Osteocyte (in vitro differentiated cells): ENCODE measurements around the gene EIF2S1. TPM values are rescaled to one million over a fixed set of nuclear protein-coding genes. Genes with fewer than 3 reads are reported as not detected.

Source experiments
- DNase-seq: peaks from one replicate; pipeline ENCODE4 v3.0.0; 2021; ENCODE audit warnings: mixed read lengths; ENCODE audit not compliant: unreplicated experiment; ENCODE audit errors: extremely low spot score
- H3K27ac Mint-ChIP-seq: one replicate; pipeline ENCODE4 v1.8.0; 2021; ENCODE audit warnings: mild to moderate bottlenecking, mixed read lengths; ENCODE audit not compliant: unreplicated experiment
- H3K27me3 Mint-ChIP-seq: one replicate; pipeline ENCODE4 v1.8.0; 2021; ENCODE audit warnings: mixed read lengths; ENCODE audit not compliant: unreplicated experiment
- H3K36me3 Mint-ChIP-seq: one replicate; pipeline ENCODE4 v1.8.0; 2021; ENCODE audit warnings: mixed read lengths; ENCODE audit not compliant: unreplicated experiment
- H3K4me1 Mint-ChIP-seq: one replicate; pipeline ENCODE4 v1.8.0; 2021; ENCODE audit warnings: mixed read lengths; ENCODE audit not compliant: unreplicated experiment
- H3K4me3 Mint-ChIP-seq: one replicate; pipeline ENCODE4 v1.8.0; 2021; ENCODE audit warnings: mild to moderate bottlenecking, moderate library complexity, mixed read lengths; ENCODE audit not compliant: unreplicated experiment
- H3K9me3 Mint-ChIP-seq: one replicate; pipeline ENCODE4 v1.8.0; 2021; ENCODE audit warnings: mixed read lengths; ENCODE audit not compliant: unreplicated experiment
- total RNA-seq: library from RNA; stranded (reverse); gene quantifications from 2 replicates; pipeline ENCODE4 v1.2.1, GENCODE V29; 2021
- TF ChIP-seq, protein P1 (sequence below): fragments of 200-600 bp; sonication (generic); IDR thresholded peaks from 2 replicates; pipeline ENCODE4 v1.5.0; 2021; ENCODE audit warnings: antibody characterized with exemption, mild to moderate bottlenecking, moderate library complexity

The EIF2S1 gene
- total RNA-seq, 1 donor from 2014 or later = 85.3 TPM

DNA sequence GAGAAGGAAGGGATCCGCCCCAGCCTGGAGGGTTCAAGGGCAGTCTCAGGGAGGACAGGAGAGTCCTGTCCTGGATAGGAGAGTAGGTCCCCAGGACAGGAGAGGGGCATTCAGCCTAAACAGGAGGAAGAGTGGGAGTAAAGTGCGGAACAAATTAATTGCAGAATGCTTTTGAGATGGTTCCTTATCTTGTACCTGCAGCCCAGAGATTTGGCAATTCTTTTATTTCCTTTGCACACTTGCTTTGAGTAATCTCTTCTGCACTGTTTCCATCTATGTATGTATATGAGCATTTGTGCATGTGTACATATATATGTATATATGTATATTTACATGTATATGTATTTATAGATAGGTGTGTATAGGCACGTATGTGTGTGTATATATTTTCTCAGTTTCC is 29.1 kb downstream of the EIF2S1 start:
- Mint-ChIP-seq H3K27me3 (no peaks in the 10 kb centered on the region), H3K9me3 (no peaks in the 10 kb centered on the region), H3K36me3 (peaks cover 23% of the 10 kb centered on the region), H3K4me3 (no peak overlapping the region), H3K4me1 (no peaks in the 10 kb centered on the region), H3K27ac (no peak overlapping the region)
- TF ChIP-seq, protein P1, sequence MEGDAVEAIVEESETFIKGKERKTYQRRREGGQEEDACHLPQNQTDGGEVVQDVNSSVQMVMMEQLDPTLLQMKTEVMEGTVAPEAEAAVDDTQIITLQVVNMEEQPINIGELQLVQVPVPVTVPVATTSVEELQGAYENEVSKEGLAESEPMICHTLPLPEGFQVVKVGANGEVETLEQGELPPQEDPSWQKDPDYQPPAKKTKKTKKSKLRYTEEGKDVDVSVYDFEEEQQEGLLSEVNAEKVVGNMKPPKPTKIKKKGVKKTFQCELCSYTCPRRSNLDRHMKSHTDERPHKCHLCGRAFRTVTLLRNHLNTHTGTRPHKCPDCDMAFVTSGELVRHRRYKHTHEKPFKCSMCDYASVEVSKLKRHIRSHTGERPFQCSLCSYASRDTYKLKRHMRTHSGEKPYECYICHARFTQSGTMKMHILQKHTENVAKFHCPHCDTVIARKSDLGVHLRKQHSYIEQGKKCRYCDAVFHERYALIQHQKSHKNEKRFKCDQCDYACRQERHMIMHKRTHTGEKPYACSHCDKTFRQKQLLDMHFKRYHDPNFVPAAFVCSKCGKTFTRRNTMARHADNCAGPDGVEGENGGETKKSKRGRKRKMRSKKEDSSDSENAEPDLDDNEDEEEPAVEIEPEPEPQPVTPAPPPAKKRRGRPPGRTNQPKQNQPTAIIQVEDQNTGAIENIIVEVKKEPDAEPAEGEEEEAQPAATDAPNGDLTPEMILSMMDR = no peak
- DNase-seq = no peak

GRCh38 chr14:67389811-67390534 is 29.8 kb downstream of the EIF2S1 start:
- Mint-ChIP-seq H3K36me3 (peaks cover 17% of the 10 kb centered on the region), H3K4me3 (no peak overlapping the region)

GRCh38 chr14:67391268-67391667 is 31.1 kb downstream of the EIF2S1 start:
- Mint-ChIP-seq H3K27me3 (no peaks in the 10 kb centered on the region), H3K4me1 (peaks cover under 1% of the 10 kb centered on the region), H3K27ac (no peak overlapping the region), H3K4me3 (no peak overlapping the region), H3K36me3 (peaks cover 8% of the 10 kb centered on the region), H3K9me3 (no peaks in the 10 kb centered on the region)
- TF ChIP-seq, protein P1 = no peak
- peak; percentile 59 for DNase-seq

More at GRCh38 chr14:67389811-67390534, 29.8 kb downstream of the EIF2S1 start:
- Mint-ChIP-seq H3K27me3 (no peaks in the 10 kb centered on the region), H3K9me3 (no peaks in the 10 kb centered on the region), H3K27ac (no peak overlapping the region), H3K4me1 (no peaks in the 10 kb centered on the region)
- TF ChIP-seq, protein P1 = no peak
- DNase-seq = no peak

GRCh38 chr14:67392123-67392522 is 32.0 kb downstream of the EIF2S1 start:
- no peak for DNase-seq
- Mint-ChIP-seq H3K36me3 (peaks cover 2% of the 10 kb centered on the region), H3K27ac (no peak overlapping the region), H3K4me1 (peaks cover 5% of the 10 kb centered on the region), H3K9me3 (no peaks in the 10 kb centered on the region), H3K27me3 (no peaks in the 10 kb centered on the region), H3K4me3 (no peak overlapping the region)
- TF ChIP-seq, protein P1 = no peak

GRCh38 chr14:67392800-67393199 is 32.7 kb downstream of the EIF2S1 start:
- H3K9me3 Mint-ChIP-seq = no peaks in the 10 kb centered on the region
- peak; percentile 80 for DNase-seq
- no peak overlapping the region for H3K27ac Mint-ChIP-seq
- H3K4me3 Mint-ChIP-seq = no peak overlapping the region
- H3K36me3 Mint-ChIP-seq = no peaks in the 10 kb centered on the region
- peaks cover 5% of the 10 kb centered on the region for H3K4me1 Mint-ChIP-seq
- no peaks in the 10 kb centered on the region for H3K27me3 Mint-ChIP-seq
- TF ChIP-seq, protein P1 = no peak
